Heart right ventricle (tissue), 16 donors: ENCODE data around the gene POLR2L. TPM values are rescaled to one million over a fixed set of nuclear protein-coding genes. Genes with fewer than 3 reads are reported as not detected.
A peak's percentile ranks its signal among the peaks of the same experiment; 100 is the strongest.

ENCODE experiments used
- ATAC-seq, 8 donors: fragments of 200-7000 bp; cut with Tn5 transposase; one replicate each; pipeline ENCODE4 v1.9.1; 2020; ENCODE audit warnings: mild to moderate bottlenecking in 8 of 8, moderate library complexity in 8 of 8, moderate number of reproducible peaks in 1 of 8
- DNase-seq, 2 donors: peaks; one replicate each; pipeline ENCODE4 v3.0.0-alpha.2; 2020
- H3K27ac ChIP-seq, 10 donors: fragments of 200-600 bp; sonication (generic) in 2 of 10; one replicate each; pipeline versions ENCODE4 v1.5.0 to v1.8.0; 2020 to 2022; ENCODE audit warnings: mild to moderate bottlenecking in 3 of 10
- H3K27me3 ChIP-seq, 7 donors: fragments of 200-600 bp; one replicate each; pipeline ENCODE4 v1.8.0; 2021 to 2022; ENCODE audit warnings: mild to moderate bottlenecking in 2 of 7
- H3K36me3 ChIP-seq, 9 donors: fragments of 200-600 bp; sonication (generic) in 1 of 9; one replicate each; pipeline versions ENCODE4 v1.5.0 to v1.8.0; 2020 to 2022; ENCODE audit warnings: mild to moderate bottlenecking in 2 of 9
- H3K4me1 ChIP-seq, 9 donors: fragments of 200-600 bp; sonication (generic) in 1 of 9; one replicate each; pipeline versions ENCODE4 v1.5.0 to v1.8.0; 2020 to 2022; ENCODE audit warnings: mild to moderate bottlenecking in 4 of 9
- H3K4me3 ChIP-seq, 10 donors: fragments of 200-600 bp; sonication (generic) in 2 of 10; one replicate each; pipeline versions ENCODE4 v1.5.0 to v1.8.0; 2020 to 2022; ENCODE audit warnings: mild to moderate bottlenecking in 7 of 10, moderate library complexity in 2 of 10
- H3K9me3 ChIP-seq, 11 donors: fragments of 200-600 bp in 10 of 11; sonication (generic) in 2 of 11; one replicate each; pipeline versions ENCODE4 v1.5.0 to v1.8.0; 2013 to 2022; ENCODE audit warnings: mild to moderate bottlenecking in 2 of 11, control low read depth in 1 of 11, moderate library complexity in 1 of 11
- WGBS, 2 donors: extraction: QIAGEN DNeasy Blood & Tissue Kit; methylation state at CpG; one replicate each; pipeline ENCODE4 v1.1.7; 2013; ENCODE audit warnings: inconsistent platforms in 1 of 2; 5-methylcytosine and 5-hydroxymethylcytosine counted together
- intact Hi-C, 10 donors: fragments of 100-400 bp; cut with DNase I; formaldehyde crosslinking; loops; one replicate each; pipeline versions ENCODE4 v1.11.1 to v1.14.2; 2022
- polyA plus RNA-seq, 2 donors: library from polyadenylated mRNA; stranded (reverse); fragments of 200-250 nt; gene quantifications; one replicate each; pipeline ENCODE4 v1.2.3, GENCODE V29; 2013
- total RNA-seq, 10 donors: library from RNA; stranded (reverse); fragmentation: NEBNext Ultra II Directional in 3 of 10; extraction: Animal tissue kit (Norgen Biotek cat#: 25700) in 3 of 10; gene quantifications; one replicate each; pipeline versions ENCODE4 v1.2.1 to v1.2.4, GENCODE V29; 2021 to 2023
- TF ChIP-seq, protein P1 (sequence below), 9 donors: fragments of 200-600 bp; sonication (generic) in 2 of 9; IDR thresholded peaks; one replicate each; pipeline versions ENCODE4 v1.5.0 to v1.8.0; 2021 to 2022; ENCODE audit warnings: antibody characterized with exemption in 9 of 9, mild to moderate bottlenecking in 5 of 9, moderate library complexity in 1 of 9
- donor health status: Arrhythmogenic right ventricular cardiomyopathy.
- donor health status: ischemic (EF 13 %, LVEDD 7.1; RV severe dilation, severe dysfunction).
- donor health status: healthy with polysubstance abuse.
- donor health status: DM: no; HTN: yes; CAD: no.
- donor health status: DM: no; HTN: no; CAD: no.
- donor health status: ischemic (EF 25% LVEDD 6.9; RV normal size, moderate dysfunction).
- donor health status: ischemic (EF 25% LVEDD 5.7; RV mildly dilated, moderate dysfunction).
- donor health status: healthy.
- donor health status: DM: yes; HTN: yes; CAD: no.
- donor health status: Ischemic cardiomyopathy.
- donor health status: ischemic (EF 35%, LVEDD 5.7; RV mildly dilated, moderate dysfunction).
- donor health status: nonischemic (EF 11% LVEDD 7.7; RV severe dilation, severe dysfunction).
- donor health status: DM: yes; HTN: yes; CAD: no.
- donor health status: PGD.
- donor health status: ischemic (EF 29% LVEDD 5.4; RV normal size, mild dysfunction).
- donor health status: nonischemic (EF 23%, LVEDD 6.1; RV moderate dilation, normal function).

Gene POLR2L
- total and polyA plus RNA-seq, 12 donors = 148 to 279 (median 234) TPM

DNA sequence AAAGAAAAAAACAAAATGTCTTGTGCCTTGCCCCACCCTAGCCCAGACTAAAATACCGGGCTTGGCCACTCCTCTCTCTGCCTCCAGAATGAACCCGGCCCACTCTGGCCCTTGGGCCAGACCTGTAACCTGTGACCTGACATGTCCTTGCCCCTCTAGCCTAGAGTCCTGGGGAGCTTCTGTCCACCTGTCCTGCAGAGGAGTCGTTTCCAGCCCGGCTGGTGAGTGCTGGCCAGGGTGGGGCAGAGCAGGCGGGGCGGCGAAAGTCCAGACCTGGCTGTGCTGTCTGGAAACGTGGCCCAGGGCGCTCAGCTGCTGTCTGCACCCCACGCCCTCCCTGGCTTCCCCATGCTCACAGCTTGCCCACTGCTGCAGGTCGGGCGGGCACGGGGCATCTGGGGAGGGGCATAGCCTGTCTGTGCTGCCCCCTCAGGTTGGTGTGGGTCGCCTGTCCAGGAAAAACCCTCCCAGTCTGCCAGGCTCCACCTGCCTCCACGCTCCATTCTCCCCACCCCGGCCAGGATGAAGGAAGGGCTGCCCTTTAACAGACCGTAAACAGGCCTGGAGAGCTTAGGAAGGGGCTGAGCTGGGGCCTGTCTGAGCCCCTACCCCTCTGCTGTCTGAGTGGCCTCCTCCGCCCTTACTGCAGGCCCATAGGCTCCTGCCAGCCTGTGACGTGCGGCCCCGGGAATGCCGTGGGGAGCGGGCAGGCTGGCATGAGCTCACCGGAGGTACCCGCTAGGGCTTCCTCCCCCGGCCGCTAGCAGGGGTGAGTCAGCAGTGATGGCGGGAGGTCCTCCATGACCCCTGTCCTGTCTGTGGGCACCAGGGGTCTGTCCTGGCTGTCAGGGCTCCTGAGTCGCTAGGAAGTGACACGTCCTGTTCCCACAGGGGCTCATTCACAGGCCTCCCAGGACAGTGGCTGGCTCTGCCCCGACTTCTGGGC is 7.7 kb downstream of the POLR2L start:
- peak; percentile 17 to 73 (median 64) for ATAC-seq
- Histone ChIP-seq H3K36me3 (peaks cover 0 to 40% (median 33%) of the 10 kb centered on the region in 9 donors), H3K9me3 (no peaks in the 10 kb centered on the region), H3K4me3 (peak overlapping the region; percentile 4 to 91 (median 79)), H3K27me3 (peaks cover 0 to 29% (median 0%) of the 10 kb centered on the region in 7 donors), H3K27ac (peak overlapping the region; percentile 73 to 99 (median 96)), H3K4me1 (peaks cover 22 to 93% (median 78%) of the 10 kb centered on the region in 9 donors)
- WGBS, 2 donors = 27 to 31% methylated on average over 31 of the region's 31 CpGs
- peak; percentile 82 to 84 for DNase-seq
- intact Hi-C loops = loop anchor here in 1 of 10 donors (1.0 kb wide), 1 partner anchor 33 kb away; no protein-coding TSS in a partner anchor
- TF ChIP-seq, protein P1, sequence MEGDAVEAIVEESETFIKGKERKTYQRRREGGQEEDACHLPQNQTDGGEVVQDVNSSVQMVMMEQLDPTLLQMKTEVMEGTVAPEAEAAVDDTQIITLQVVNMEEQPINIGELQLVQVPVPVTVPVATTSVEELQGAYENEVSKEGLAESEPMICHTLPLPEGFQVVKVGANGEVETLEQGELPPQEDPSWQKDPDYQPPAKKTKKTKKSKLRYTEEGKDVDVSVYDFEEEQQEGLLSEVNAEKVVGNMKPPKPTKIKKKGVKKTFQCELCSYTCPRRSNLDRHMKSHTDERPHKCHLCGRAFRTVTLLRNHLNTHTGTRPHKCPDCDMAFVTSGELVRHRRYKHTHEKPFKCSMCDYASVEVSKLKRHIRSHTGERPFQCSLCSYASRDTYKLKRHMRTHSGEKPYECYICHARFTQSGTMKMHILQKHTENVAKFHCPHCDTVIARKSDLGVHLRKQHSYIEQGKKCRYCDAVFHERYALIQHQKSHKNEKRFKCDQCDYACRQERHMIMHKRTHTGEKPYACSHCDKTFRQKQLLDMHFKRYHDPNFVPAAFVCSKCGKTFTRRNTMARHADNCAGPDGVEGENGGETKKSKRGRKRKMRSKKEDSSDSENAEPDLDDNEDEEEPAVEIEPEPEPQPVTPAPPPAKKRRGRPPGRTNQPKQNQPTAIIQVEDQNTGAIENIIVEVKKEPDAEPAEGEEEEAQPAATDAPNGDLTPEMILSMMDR (IDR thresholded peaks at IDR 0.05) = no peak

DNA sequence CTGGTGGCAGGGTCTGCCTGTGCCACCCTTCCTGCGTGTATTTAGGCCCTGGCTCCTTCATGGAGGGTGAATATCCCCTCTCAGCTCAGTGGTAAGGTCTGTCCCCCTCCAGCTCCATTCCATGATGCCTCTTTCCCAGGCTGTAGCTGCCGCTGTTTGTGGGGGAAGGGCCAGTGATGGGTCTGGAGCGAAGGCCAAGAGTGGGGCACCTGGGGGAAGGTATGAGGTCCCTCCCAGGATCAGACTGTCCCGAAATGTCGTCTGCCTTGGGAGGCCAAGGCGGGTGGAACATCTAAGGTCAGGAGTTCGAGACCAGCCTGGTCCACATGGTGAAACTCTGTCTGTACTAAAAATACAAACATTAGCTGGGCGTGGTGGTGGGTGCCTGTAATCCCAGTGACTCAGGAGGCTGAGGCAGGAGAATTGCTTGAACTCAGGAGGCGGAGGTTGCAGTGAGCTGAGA is 8.4 kb downstream of the POLR2L start:
- TF ChIP-seq, protein P1 (IDR thresholded peaks at IDR 0.05) = no peak
- Histone ChIP-seq H3K4me1 (peaks cover 24 to 93% (median 81%) of the 10 kb centered on the region in 9 donors), H3K4me3 (peak overlapping the region; percentile 36 to 91 (median 79)), H3K9me3 (no peaks in the 10 kb centered on the region), H3K36me3 (peaks cover 0 to 32% (median 27%) of the 10 kb centered on the region in 9 donors), H3K27ac (peak overlapping the region; percentile 73 to 99 (median 96)), H3K27me3 (peaks cover 0 to 36% (median 0%) of the 10 kb centered on the region in 7 donors)
- intact Hi-C loops = loop anchor here in 1 of 10 donors (1.0 kb wide), 1 partner anchor 33 kb away; no protein-coding TSS in a partner anchor
- ATAC-seq = no peak
- 39 to 50% methylated on average over 9 of the region's 9 CpGs for WGBS, 2 donors
- no peak for DNase-seq

DNA sequence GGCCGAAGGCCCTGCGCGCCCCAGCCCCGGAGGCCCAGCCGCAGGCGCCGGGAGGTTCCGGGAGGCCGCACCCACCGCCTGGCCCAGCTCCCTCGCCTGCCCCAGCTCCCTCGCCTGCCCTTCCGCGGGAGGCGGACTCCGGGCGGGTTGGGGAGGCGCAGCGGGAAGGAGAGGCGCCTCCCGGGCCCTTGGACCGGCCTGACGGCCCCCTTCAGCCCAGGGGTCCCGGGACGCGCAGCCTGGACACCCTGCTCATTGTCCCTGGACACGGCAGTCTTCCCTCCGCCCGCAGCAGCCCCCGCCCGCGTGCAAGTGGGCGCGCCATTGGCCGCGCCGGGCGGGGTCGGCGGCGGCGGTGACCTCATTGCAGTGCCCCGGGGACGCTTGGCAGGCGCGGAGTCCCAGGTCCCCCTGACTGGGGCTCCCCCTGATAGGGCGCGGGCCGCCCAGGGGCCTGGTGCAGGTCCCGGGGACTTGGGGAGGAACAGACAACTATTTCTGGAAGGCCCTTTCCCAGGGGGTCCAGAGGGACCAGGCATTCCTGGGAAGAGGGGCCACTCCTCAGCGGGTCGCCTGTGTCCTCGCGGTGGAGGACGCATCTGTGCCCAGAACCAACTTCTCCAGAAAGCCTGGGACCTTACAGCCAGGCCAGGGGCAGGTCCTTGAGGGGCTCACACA is 9.1 kb downstream of the POLR2L start:
- ATAC-seq (peak; percentile 7 to 38 (median 22)), DNase-seq (peak in 1 of 2 donors; percentile 72)
- Histone ChIP-seq H3K27me3 (peaks cover 0 to 42% (median 0%) of the 10 kb centered on the region in 7 donors), H3K9me3 (no peaks in the 10 kb centered on the region), H3K36me3 (peaks cover 0 to 26% (median 21%) of the 10 kb centered on the region in 9 donors), H3K4me1 (peaks cover 31 to 93% (median 81%) of the 10 kb centered on the region in 9 donors), H3K4me3 (peak overlapping the region; percentile 36 to 91 (median 79)), H3K27ac (peak overlapping the region; percentile 73 to 99 (median 96))
- WGBS, 2 donors = 0 to 1% methylated on average over 49 to 53 of the region's 55 CpGs
- TF ChIP-seq, protein P1 (IDR thresholded peaks at IDR 0.05) = no peak
- intact Hi-C loops = no loop called here
